TTC549 (cell line): ENCODE measurements around the gene MYL7.

Source experiments
- FAIRE-seq: peaks from 2 replicates; lab custom pipeline; 2012; peaks lifted over from hg19 to GRCh38; lab: Jason Lieb, UNC

The MYL7 gene

GRCh38 chr7:44149571-44150465 is 8.7 kb upstream of the MYL7 start:
- no peak for FAIRE-seq

DNA sequence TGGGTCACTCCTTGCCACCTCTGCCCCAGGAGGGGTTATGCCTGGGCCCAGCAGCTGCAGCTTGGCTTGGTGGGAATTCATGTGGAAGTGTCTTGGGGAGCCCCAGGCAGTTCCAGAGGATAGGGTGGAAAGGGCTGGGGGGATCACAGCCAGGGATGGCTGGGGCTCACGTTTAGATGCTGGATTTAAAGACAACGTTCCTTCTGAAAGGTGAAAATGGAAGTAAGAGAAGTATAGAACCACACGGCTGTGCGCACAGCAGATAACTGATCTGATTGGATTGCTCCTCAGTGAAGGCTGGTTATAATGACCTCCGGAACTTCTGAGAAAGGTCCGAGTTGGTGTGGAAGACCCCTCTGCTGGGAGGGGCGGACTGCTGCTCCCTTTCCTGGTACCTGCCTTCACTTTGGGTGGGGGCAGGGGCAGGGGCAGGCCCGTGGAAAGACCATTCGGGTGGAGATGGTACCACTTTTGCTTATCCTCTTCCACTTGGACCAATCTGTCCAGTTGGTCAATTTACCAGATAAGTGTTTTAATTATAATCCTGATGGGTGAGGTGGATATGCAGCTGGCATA is 7.9 kb upstream of the MYL7 start:
- FAIRE-seq = no peak

DNA sequence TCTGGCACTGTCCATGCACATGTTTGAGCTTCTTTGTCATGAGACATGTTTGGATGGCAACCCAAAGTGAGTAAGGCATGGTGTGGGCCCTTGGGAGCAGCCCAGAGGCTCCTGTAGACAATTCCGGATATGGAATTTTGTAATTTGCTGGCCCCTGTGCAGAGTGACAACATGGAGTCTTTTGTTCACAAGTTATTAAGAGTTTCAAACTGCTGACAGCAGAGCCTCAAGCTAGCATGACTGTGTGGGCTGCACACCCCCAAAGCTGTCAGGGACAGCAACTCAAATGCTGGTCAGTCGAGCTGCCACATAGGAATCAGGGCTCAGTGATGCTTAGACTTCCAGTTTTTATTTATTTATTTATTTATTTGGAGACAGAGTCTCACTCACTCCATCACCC is 7.0 kb upstream of the MYL7 start:
- no peak for FAIRE-seq

- FAIRE-seq = no peak
These were observed 6.2 kb upstream of the MYL7 start for GRCh38 chr7:44147026-44147991.

DNA sequence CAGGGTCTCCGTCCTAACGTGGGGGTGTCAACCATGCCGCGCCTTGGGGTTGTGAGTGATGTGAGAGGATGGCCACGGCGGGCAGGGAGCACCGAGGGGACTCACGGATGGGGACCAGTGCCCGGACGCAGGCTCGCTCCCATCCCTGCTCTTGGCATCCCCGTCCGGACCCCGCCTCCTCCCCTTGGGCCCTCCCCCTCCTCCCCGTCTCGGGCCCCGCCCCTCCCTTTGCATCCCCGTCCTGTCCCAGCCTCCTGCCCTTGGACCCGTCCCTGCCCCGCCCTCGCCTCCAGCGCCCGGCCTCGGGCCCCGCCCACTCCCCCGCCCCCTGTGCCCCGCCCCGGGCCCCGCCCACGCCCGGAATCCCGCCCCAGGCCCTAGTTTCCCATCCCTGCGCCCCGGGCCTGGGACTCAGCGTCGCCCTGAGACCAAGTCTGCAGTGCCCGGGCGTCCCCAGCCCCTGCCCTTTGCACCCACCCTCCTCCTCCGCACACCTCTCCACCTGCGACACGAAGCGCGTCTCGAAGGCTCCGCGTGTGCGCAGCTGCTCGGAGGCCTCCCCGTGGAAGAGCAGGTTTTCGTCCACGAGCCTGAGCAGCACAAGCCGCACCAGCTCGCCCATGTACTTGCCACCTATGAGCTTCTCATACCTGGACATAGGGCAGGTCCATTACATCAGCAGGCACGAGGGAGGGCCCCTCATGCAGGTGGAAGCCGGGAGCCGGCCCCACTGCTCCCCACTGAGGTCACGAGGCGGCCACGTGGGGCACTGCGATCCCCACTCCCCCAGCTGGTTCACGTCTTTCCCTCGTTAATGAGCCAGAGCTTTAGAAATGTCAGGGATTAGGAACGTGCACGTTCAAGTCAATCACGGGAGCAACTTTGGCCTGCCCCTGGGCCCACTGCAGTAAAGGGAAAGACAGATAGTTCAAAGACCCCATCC is 5.1 kb upstream of the MYL7 start:
- FAIRE-seq = no peak

- no peak for FAIRE-seq
These were observed 4.4 kb upstream of the MYL7 start for GRCh38 chr7:44145479-44145968.

DNA sequence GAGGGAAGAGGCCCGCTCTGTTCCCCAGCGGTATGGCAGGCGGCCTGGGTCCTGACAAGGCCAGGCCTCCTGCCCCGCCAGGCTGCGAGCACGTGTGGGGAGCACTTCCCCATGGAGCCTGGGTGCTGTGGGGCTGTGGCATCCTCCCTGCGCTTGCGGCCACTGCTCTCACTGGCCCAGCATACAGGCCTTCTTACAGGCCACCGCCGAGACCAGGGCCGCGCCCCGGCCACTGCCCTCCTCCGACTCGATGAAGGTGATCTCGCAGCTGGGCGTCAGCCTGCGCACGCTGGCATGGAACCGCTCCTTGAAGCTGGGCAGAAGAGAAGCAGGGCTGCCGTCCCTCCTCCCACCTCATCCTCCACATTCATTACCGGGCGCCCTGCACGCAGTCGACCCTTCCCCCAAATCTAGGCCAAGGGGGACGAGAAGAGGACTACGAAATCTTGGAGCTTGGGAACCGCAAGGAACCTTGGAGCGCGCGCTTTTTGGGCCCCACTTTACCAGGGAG is 3.9 kb upstream of the MYL7 start:
- no peak for FAIRE-seq

DNA sequence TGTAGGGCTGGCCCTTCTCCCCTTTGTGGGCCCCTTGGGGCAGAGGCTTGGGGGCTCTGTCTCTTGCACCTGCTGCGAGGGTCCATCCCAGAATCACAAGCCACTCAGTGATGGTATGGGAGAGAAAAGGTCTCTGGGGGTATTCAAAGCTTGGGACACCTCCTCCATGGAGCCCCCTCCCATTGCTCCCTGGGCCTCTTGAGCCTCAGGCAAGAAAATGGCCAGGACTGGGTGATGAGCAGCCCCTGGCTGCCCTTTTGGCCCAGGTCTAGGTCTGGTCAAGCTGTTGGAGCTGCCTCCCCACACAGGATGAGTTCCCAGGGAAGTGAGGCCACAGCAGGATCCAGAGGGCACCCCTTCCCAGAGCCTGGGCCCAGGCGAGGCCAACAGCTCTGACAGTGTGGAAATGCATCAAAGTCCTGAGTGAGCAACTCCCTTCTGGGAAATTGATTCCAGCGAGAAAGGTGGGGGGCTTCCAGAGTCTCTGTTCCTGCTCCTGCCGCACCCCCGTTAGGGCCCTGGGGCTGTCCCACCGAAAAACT is 3.4 kb upstream of the MYL7 start:
- FAIRE-seq = no peak

DNA sequence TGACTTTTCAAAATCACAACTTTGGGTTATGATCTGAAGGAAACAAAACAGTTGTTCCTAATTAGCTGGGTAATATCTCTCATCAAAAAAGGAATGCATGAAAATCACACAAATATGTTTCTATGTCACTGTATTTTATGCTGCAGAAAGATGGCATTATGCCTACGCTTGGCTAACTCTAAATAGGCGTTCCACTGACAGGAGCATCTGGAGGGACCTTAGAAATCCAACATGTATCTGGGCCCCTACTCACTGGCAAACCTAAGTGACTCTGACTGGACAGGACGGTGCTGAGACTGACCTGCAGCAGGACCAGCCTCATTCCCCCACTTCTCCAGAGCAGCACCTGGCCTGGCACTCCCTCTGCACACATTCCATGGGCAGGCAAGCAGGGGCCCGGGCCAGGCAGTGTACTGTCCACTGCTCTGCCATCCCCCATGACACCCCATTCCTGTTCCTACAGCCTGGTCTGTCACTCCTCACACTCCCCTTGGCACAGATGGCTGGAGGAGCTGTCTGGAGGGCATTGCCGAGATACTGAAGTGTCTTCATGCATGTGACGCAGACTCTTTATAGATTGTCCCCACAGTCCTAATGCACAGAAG is 2.6 kb upstream of the MYL7 start:
- FAIRE-seq = no peak

DNA sequence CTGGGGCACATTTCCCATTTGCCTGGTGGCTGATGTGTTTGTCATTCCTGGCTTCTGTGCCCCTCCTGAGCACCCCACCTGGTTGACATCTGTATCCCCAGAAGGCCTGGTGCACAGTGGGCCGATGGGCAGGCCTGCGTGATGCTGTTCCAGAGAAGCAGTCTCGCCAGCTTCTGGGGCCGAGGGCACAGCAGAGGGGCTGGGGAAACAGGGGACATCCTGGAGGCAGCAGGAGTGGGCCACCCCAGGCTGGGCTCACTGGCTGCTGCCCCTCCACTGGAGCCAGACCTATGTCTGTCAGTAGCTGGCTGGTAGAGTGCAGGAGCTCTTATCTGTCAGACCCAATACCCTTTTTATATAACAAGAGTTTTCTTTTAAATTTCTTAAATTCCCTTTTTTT is 896 bp upstream of the MYL7 start:
- no peak for FAIRE-seq

GRCh38 chr7:44140341-44140740 is 791 bp downstream of the MYL7 start:
- no peak for FAIRE-seq

GRCh38 chr7:44139311-44140010 is 1.7 kb downstream of the MYL7 start:
- no peak for FAIRE-seq

GRCh38 chr7:44138698-44139097 is 2.4 kb downstream of the MYL7 start:
- no peak for FAIRE-seq

GRCh38 chr7:44136731-44137130 is 4.4 kb downstream of the MYL7 start:
- FAIRE-seq = no peak

DNA sequence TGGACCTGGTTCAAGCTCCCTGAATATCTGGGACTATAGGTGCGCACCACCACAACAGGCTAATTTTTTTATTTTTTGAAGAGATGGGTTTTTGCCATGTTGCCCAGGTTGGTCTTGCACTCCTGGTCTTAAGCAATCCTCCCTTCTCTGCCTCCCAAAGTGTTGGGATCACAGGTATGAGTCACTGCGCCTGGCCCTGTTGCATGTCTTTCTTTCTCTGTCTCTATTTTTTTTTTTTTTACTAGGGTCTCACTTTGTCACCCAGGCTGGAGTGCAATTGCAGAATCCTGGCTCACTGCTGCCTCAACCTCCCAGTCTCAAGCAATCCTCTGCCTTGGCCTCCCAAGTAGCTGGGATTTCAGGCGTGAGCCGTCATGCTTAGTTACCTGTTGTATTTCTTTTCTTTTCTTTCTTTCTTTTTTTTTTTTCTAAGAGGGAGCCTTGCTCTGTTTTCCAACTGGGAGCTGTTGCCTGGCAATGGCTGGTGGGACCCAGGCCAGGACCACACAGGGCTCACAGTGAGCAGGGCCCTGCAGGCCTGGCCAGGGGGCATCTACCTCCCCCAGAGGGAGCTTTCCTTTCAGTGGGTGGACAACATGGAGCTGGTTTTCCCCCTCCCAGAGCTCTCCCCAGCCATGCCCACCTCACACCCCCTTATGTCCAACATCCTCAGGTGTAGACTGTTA is 6.0 kb downstream of the MYL7 start:
- no peak for FAIRE-seq

DNA sequence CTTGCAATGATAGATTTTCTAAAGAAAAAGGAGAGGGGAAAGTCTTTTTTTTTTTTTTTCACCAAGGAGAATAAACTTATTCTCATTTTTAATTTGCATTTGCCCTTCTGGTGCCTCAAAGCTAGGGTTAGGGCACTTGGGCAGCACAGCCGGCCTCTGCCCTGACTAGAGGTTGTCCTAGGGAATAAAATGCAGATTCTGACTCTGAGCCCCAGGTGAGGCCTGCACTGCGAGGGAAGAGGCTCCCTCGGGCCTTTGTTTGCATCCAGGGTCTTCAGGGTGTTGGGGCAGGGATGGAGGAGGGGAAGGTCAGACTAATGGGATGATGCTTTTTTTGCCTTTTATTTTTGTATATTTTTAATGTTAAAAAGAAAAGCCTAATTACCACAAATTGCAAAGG is 7.8 kb downstream of the MYL7 start:
- no peak for FAIRE-seq

DNA sequence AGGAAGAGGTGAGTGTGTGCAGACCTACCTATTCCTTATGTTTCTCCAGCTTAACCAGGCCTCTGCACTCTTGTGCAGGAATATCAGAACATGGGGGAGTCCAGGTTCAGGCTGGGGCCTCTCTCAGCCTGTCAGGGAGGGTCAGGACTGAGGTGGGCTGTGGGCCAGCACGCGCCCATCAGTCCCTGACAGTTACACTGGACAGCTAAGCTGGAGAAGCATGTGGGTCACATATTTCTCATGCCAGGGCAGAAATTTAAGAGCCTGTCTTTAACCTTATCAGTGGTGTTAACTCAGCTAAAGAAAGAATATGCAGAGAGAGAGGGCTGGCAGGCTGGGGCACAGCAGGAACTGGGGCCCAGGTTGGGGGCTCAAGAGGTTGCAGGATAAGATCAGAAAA is 9.1 kb downstream of the MYL7 start:
- no peak for FAIRE-seq

GRCh38 chr7:44131173-44132029 is 9.7 kb downstream of the MYL7 start:
- FAIRE-seq = no peak
